Stimulated activated CD4-positive, alpha-beta T cell treated with anti-CD3 and anti-CD28 coated beads, Interleukin-4, amount 100 ng/mL, for 24 hours (primary cell): ENCODE data around the gene ERVH48-1.
"Not testable (repeated sequence)": the region's sequence is repeated elsewhere in the genome, so short reads cannot be mapped to it uniquely, and the experiment has no call there.

Experiments
- DNase-seq: peaks from one replicate; pipeline ENCODE4 v3.0.0-alpha.2; 2020

Gene ERVH48-1

GRCh38 chr21:42938606-42938995 is 13.2 kb upstream of the ERVH48-1 start:
- DNase-seq, result not testable (repeated sequence)

- DNase-seq, result no peak
Observed at GRCh38 chr21:42937960-42938605, 12.7 kb upstream of the ERVH48-1 start.

GRCh38 chr21:42937034-42937940 is 11.9 kb upstream of the ERVH48-1 start:
- DNase-seq, result not testable (repeated sequence)

GRCh38 chr21:42936360-42936759 is 10.9 kb upstream of the ERVH48-1 start:
- DNase-seq, result not testable (repeated sequence)

- not testable (repeated sequence) for DNase-seq
Observed at GRCh38 chr21:42933973-42934372, 8.5 kb upstream of the ERVH48-1 start.

GRCh38 chr21:42933137-42933970 is 7.9 kb upstream of the ERVH48-1 start:
- not testable (repeated sequence) for DNase-seq

- DNase-seq, result not testable (repeated sequence)
Observed at GRCh38 chr21:42932378-42933136, 7.1 kb upstream of the ERVH48-1 start.

GRCh38 chr21:42931560-42932235 is 6.3 kb upstream of the ERVH48-1 start:
- no peak for DNase-seq

GRCh38 chr21:42929969-42930368 is 4.5 kb upstream of the ERVH48-1 start:
- DNase-seq, result no peak

- DNase-seq, result not testable (repeated sequence)
Observed at GRCh38 chr21:42927474-42928200, 2.2 kb upstream of the ERVH48-1 start.

GRCh38 chr21:42924433-42924751 is 1.0 kb downstream of the ERVH48-1 start:
- no peak for DNase-seq

- DNase-seq, result peak; percentile 81
Observed at GRCh38 chr21:42923553-42924432, 1.6 kb downstream of the ERVH48-1 start.

- no peak for DNase-seq
Observed at GRCh38 chr21:42922918-42923317, 2.5 kb downstream of the ERVH48-1 start.

GRCh38 chr21:42921927-42922326 is 3.5 kb downstream of the ERVH48-1 start:
- DNase-seq, result no peak

- no peak for DNase-seq
Observed at GRCh38 chr21:42918291-42918690, 7.1 kb downstream of the ERVH48-1 start.

GRCh38 chr21:42913476-42913875 is 12.0 kb downstream of the ERVH48-1 start:
- no peak for DNase-seq

- not testable (repeated sequence) for DNase-seq
Observed at GRCh38 chr21:42911920-42912319, 13.5 kb downstream of the ERVH48-1 start.

GRCh38 chr21:42908484-42908883 is 16.9 kb downstream of the ERVH48-1 start:
- DNase-seq, result not testable (repeated sequence)

- DNase-seq, result no peak
Observed at GRCh38 chr21:42906233-42906632, 19.2 kb downstream of the ERVH48-1 start.

- no peak for DNase-seq
Observed at GRCh38 chr21:42905195-42905594, 20.2 kb downstream of the ERVH48-1 start.
